Thoracic aorta (tissue), 2 donors: Measurements from ENCODE around the gene GDF9. TPM values are rescaled to one million over a fixed set of nuclear protein-coding genes. Genes with fewer than 3 reads are reported as not detected.

Source experiments
- ATAC-seq: fragments of 150-250 bp; one replicate; pipeline ENCODE4 v1.8.0; 2017; ENCODE audit warnings: low read depth; ENCODE audit not compliant: insufficient number of reproducible peaks, low FRiP score
- DNase-seq: peaks from one replicate; pipeline ENCODE4 v3.0.0-alpha.2; 2020; ENCODE audit warnings: low spot score
- H3K27ac ChIP-seq, 2 donors: fragments of 200-600 bp; sonication (generic); 1 replicate in 1 of 2; 2 replicates in 1 of 2; pipeline ENCODE4 v1.5.1; 2016; ENCODE audit warnings: mild to moderate bottlenecking in 2 of 2, moderate library complexity in 2 of 2
- H3K27me3 ChIP-seq: fragments of 200-600 bp; sonication (generic); replicated peaks from 2 replicates; pipeline ENCODE4 v1.6.0; 2016; ENCODE audit warnings: mild to moderate bottlenecking; ENCODE audit not compliant: insufficient read depth
- H3K36me3 ChIP-seq: fragments of 200-600 bp; sonication (generic); one replicate; pipeline ENCODE4 v1.5.1; 2016
- H3K4me1 ChIP-seq, 2 donors: fragments of 200-600 bp; sonication (generic); 1 replicate in 1 of 2; 2 replicates in 1 of 2; pipeline versions ENCODE4 v1.5.1 to v1.6.0; 2016; ENCODE audit warnings: low read depth in 2 of 2, mild to moderate bottlenecking in 1 of 2; ENCODE audit not compliant: control insufficient read depth in 1 of 2
- H3K4me3 ChIP-seq: fragments of 200-600 bp; sonication (generic); 2 replicates; pipeline ENCODE4 v1.5.1; 2016; ENCODE audit warnings: mild to moderate bottlenecking
- H3K9me3 ChIP-seq: fragments of 200-600 bp; sonication (generic); 2 replicates; pipeline ENCODE4 v1.5.1; 2016
- total RNA-seq, 2 donors: library from RNA; depleted of rRNA; stranded (reverse); fragments of >200 nt; gene quantifications; one replicate each; pipeline versions ENCODE4 v1.1.0 to v1.2.3, GENCODE V29; 2016
- TF ChIP-seq, protein P1 (sequence below): fragments of 200-600 bp; sonication (generic); IDR thresholded peaks from one replicate; pipeline ENCODE4 v1.5.1; 2019; ENCODE audit warnings: antibody characterized with exemption

Gene GDF9
- total RNA-seq, 2 donors from 2014 or later, result not detected

DNA sequence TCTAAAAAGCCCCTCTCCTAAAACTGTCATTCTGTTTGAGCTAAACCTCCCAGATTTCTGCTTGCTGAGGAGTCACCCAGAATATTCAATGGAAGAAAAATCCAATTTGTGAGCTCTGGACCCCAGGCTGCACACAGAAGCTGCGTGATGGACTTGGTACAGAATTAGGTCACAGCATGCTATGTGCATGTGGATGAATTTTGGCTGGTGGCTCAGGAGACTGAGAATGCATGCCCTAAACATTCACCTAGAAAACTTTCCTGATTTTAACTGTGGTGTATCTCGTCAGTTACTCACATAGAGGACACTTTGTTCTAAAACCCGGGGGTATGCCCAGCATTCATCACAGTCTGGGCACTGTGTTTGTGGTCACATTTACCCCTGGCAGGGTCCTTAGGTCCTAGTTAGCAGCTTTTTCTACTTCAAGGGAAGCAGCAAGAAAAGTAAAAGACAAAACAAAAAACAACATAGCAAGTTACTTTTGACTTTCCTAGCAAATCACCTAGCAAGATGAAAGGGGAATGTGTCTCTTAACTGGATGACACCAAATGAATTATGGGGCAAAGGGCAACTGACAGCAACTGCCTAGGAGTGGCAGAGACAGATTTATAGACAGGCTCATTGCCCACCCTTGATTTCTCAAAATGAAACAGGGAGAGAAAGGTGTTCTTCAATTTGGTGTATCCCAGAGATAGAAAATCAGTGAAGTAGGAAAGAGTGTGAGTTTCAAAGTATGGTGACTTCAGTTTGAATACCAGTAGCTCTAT, 27.6 kb downstream of the GDF9 start:
- Histone ChIP-seq H3K27ac (no peak overlapping the region), H3K27me3 (no peaks in the 10 kb centered on the region), H3K4me1 (no peaks in the 10 kb centered on the region), H3K36me3 (no peaks in the 10 kb centered on the region), H3K9me3 (no peaks in the 10 kb centered on the region), H3K4me3 (no peak overlapping the region)
- ATAC-seq (no peak), DNase-seq (no peak)
- TF ChIP-seq, protein P1, sequence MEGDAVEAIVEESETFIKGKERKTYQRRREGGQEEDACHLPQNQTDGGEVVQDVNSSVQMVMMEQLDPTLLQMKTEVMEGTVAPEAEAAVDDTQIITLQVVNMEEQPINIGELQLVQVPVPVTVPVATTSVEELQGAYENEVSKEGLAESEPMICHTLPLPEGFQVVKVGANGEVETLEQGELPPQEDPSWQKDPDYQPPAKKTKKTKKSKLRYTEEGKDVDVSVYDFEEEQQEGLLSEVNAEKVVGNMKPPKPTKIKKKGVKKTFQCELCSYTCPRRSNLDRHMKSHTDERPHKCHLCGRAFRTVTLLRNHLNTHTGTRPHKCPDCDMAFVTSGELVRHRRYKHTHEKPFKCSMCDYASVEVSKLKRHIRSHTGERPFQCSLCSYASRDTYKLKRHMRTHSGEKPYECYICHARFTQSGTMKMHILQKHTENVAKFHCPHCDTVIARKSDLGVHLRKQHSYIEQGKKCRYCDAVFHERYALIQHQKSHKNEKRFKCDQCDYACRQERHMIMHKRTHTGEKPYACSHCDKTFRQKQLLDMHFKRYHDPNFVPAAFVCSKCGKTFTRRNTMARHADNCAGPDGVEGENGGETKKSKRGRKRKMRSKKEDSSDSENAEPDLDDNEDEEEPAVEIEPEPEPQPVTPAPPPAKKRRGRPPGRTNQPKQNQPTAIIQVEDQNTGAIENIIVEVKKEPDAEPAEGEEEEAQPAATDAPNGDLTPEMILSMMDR, result no peak

DNA sequence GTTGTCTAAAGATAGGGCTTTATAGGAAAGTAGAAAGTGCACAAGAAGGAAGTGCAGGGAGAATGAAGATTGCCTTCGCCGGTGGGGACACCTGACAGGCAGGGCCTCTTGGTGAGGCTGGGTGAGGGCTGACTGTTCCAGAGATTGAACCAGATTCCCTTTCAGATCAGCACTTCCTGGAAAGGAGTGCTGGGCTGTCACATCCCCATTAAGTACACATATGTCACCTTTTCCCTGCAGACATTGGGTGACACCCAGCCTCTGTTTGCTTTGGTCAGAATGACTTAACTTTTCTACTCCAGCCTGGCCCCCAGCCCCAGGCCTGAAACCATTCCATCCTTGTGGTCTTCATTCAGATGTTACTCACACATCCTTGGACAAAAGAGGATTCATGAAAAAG, 28.4 kb downstream of the GDF9 start:
- no peaks in the 10 kb centered on the region for H3K27me3 ChIP-seq
- H3K9me3 ChIP-seq, result no peaks in the 10 kb centered on the region
- ATAC-seq, result no peak
- TF ChIP-seq, protein P1, result no peak
- H3K36me3 ChIP-seq, result no peaks in the 10 kb centered on the region
- H3K27ac ChIP-seq, result no peak overlapping the region
- H3K4me3 ChIP-seq, result no peak overlapping the region
- no peak for DNase-seq
- H3K4me1 ChIP-seq, result no peaks in the 10 kb centered on the region

DNA sequence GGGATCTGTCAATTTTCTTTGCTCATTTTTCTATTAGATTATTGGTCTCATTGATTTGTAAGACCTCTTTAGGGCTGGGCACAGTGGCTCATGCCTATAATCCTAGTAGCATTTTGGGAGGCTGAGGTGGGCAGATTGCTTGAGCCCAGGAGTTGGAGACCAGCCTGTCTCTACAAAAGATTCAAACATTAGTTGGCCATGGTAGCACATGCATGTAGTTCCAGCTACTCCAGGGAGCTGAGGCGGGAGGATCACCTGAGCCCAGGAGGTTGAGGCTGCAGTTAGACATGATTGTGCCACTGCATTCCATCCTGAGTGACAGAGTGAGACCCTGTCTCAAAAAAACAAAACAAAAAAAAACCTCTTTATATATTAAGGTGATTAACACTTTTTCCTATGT, 29.4 kb downstream of the GDF9 start:
- TF ChIP-seq, protein P1, result no peak
- no peak for DNase-seq

DNA sequence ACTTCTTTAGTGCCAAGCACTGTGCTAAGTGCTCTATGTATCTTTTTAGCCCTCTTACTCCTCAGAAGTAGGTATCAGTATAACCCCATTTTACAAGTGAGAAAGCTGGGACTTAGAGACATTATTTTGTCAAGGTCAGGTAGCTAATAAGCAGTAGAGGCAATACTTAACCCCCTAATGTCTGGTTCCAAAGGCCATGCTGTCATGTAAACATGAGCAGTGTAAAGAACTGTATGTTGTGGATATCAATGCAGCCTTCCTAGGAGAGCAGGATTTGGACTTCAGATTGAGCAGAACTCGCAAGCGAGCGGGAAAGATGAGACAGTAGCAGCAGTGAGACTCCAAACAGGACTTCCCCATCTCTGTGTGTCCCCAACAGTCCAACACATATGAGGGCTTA, 32.2 kb downstream of the GDF9 start:
- H3K27ac ChIP-seq, result no peak overlapping the region
- H3K9me3 ChIP-seq, result no peaks in the 10 kb centered on the region
- TF ChIP-seq, protein P1, result no peak
- no peak overlapping the region for H3K4me3 ChIP-seq
- no peaks in the 10 kb centered on the region for H3K36me3 ChIP-seq
- no peaks in the 10 kb centered on the region for H3K27me3 ChIP-seq
- peaks cover 0 to 13% of the 10 kb centered on the region in 2 donors for H3K4me1 ChIP-seq
- ATAC-seq (no peak), DNase-seq (no peak)

More for the DNA sequence above, 29.4 kb downstream of the GDF9 start:
- Histone ChIP-seq H3K27ac (no peak overlapping the region), H3K9me3 (no peaks in the 10 kb centered on the region), H3K4me1 (no peaks in the 10 kb centered on the region), H3K4me3 (no peak overlapping the region), H3K36me3 (no peaks in the 10 kb centered on the region), H3K27me3 (no peaks in the 10 kb centered on the region)
- ATAC-seq, result no peak

DNA sequence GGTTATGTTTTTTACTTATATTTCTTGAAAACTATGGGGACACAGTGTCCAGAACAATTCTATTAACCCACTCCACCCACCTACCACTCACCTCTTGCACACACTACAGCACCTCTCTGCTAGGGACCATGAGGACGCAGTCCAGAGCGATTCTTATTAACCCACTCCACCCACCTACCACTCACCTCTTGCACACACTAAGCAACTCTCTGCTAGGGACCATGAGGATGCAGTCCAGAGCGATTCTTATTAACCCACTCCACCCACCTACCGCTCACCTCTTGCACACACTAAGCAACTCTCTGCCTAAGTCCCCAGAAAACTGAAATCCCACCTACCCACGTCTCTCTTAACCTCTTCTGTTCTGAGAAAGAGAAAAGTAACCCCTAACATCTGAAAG, 33.7 kb downstream of the GDF9 start:
- H3K4me1 ChIP-seq, result peaks cover 0 to 13% of the 10 kb centered on the region in 2 donors
- H3K36me3 ChIP-seq, result no peaks in the 10 kb centered on the region
- ATAC-seq (no peak), DNase-seq (no peak)
- H3K27ac ChIP-seq, result no peak overlapping the region
- no peaks in the 10 kb centered on the region for H3K9me3 ChIP-seq
- no peak overlapping the region for H3K4me3 ChIP-seq
- TF ChIP-seq, protein P1, result no peak
- no peaks in the 10 kb centered on the region for H3K27me3 ChIP-seq
